Tibial artery (tissue), 4 donors: ENCODE data around the gene SMTN.
A peak's percentile ranks its signal among the peaks of the same experiment; 100 is the strongest.

Experiments
- DNase-seq, 2 donors: peaks; one replicate each; pipeline ENCODE4 v3.0.0-alpha.2; 2019
- H3K27ac ChIP-seq, 2 donors: fragments of 200-600 bp; sonication (generic) in 1 of 2; 1 replicate in 1 of 2; 2 replicates in 1 of 2; pipeline ENCODE4 v1.5.1; 2018 to 2019; ENCODE audit warnings: mild to moderate bottlenecking in 1 of 2
- H3K27me3 ChIP-seq, 2 donors: fragments of 200-600 bp; sonication (generic) in 1 of 2; one replicate each; pipeline versions ENCODE4 v1.5.1 to v1.6.0; 2016 to 2019
- H3K36me3 ChIP-seq, 3 donors: fragments of 200-600 bp; sonication (generic) in 2 of 3; one replicate each; pipeline ENCODE4 v1.5.1; 2016 to 2019; ENCODE audit warnings: mild to moderate bottlenecking in 2 of 3
- H3K4me1 ChIP-seq, 4 donors: fragments of 200-600 bp; sonication (generic) in 2 of 4; 1 replicate in 3 of 4; 2 replicates in 1 of 4; pipeline ENCODE4 v1.5.1; 2016 to 2019
- H3K4me3 ChIP-seq, 2 donors: fragments of 200-600 bp; sonication (generic) in 1 of 2; 1 replicate in 1 of 2; 2 replicates in 1 of 2; pipeline ENCODE4 v1.5.1; 2018 to 2019; ENCODE audit warnings: mild to moderate bottlenecking in 2 of 2
- H3K9me3 ChIP-seq, 3 donors: fragments of 200-600 bp; sonication (generic) in 1 of 3; one replicate each; pipeline ENCODE4 v1.5.1; 2016 to 2019
- CTCF ChIP-seq, 2 experiments: fragments of 200-600 bp in 1 of 2; fragments of 450-650 bp in 1 of 2; IDR thresholded peaks; one replicate each; pipeline ENCODE4 v1.5.1; 2017 to 2019; ENCODE audit warnings: antibody characterized with exemption in 2 of 2, mild to moderate bottlenecking in 1 of 2, moderate library complexity in 1 of 2
- intact Hi-C: fragments of 100-400 bp; cut with DNase I; formaldehyde crosslinking; loops from one replicate; pipeline ENCODE4 v1.15.0; 2023; ENCODE audit warnings: low total_unique reads

Gene SMTN

GRCh38 chr22:31091106-31091975, 10.2 kb downstream of the SMTN start:
- Histone ChIP-seq H3K36me3 (peaks cover 88 to 99% (median 98%) of the 10 kb centered on the region in 3 donors), H3K27ac (peak overlapping the region; percentile 99 to 100), H3K27me3 (no peaks in the 10 kb centered on the region), H3K4me1 (peaks cover 0 to 99% (median 94%) of the 10 kb centered on the region in 4 donors), H3K4me3 (peak overlapping the region; percentile 2 to 9), H3K9me3 (no peaks in the 10 kb centered on the region)
- peak in 1 of 2 donors; percentile 83 for DNase-seq
- intact Hi-C loops = loop anchor here (2.0 kb wide), 1 partner anchor 15 kb away; the partner anchor contains the start of gene SELENOM
- TF ChIP-seq CTCF (IDR thresholded peaks at IDR 0.05) = no peak

GRCh38 chr22:31092161-31092560, 11.0 kb downstream of the SMTN start:
- intact Hi-C loops = no loop called here
- no peaks in the 10 kb centered on the region for H3K9me3 ChIP-seq
- H3K4me1 ChIP-seq = peaks cover 0 to 99% (median 94%) of the 10 kb centered on the region in 4 donors
- TF ChIP-seq CTCF (IDR thresholded peaks at IDR 0.05) = no peak
- H3K27me3 ChIP-seq = no peaks in the 10 kb centered on the region
- DNase-seq = no peak
- no peak overlapping the region for H3K4me3 ChIP-seq
- H3K36me3 ChIP-seq = peaks cover 89 to 100% (median 99%) of the 10 kb centered on the region in 3 donors
- peak overlapping the region; percentile 99 to 100 for H3K27ac ChIP-seq

GRCh38 chr22:31093086-31093850, 12.2 kb downstream of the SMTN start:
- Histone ChIP-seq H3K27me3 (no peaks in the 10 kb centered on the region), H3K9me3 (no peaks in the 10 kb centered on the region), H3K4me3 (peak overlapping the region; percentile 23 to 28), H3K36me3 (peaks cover 89 to 100% (median 99%) of the 10 kb centered on the region in 3 donors), H3K4me1 (peaks cover 0 to 99% (median 92%) of the 10 kb centered on the region in 4 donors), H3K27ac (peak overlapping the region; percentile 99 to 100)
- intact Hi-C loops = no loop called here
- TF ChIP-seq CTCF (IDR thresholded peaks at IDR 0.05) = no peak
- peak in 1 of 2 donors; percentile 95 for DNase-seq

- H3K4me3 ChIP-seq = peak overlapping the region; percentile 23 to 28
- H3K27me3 ChIP-seq = no peaks in the 10 kb centered on the region
- TF ChIP-seq CTCF (IDR thresholded peaks at IDR 0.05) = no peak
- peak overlapping the region; percentile 99 to 100 for H3K27ac ChIP-seq
- peaks cover 5 to 99% (median 92%) of the 10 kb centered on the region in 4 donors for H3K4me1 ChIP-seq
- DNase-seq = peak in 1 of 2 donors; percentile 82
- H3K9me3 ChIP-seq = no peaks in the 10 kb centered on the region
- intact Hi-C loops = no loop called here
- H3K36me3 ChIP-seq = peaks cover 87 to 100% (median 99%) of the 10 kb centered on the region in 3 donors
Observed at GRCh38 chr22:31094021-31094551, 13.0 kb downstream of the SMTN start.

DNA sequence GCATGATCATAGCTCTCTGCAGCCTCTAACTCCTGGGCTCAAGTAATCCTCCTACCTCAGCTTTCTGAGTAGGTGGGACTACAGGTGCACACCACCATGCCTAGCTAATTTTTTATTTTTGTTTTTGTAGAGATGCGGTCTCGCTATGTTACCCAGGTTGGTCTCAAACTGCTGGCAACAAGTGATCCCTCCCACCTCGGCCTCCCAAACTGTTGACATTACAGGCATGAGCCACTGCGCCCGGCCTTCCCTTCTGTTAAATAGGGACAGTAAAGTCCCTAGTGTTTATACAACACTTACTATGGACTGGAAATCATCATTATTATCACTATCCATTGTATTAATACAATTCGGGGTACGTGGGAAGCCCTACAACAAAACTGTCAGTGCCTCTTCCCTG, 13.6 kb downstream of the SMTN start:
- H3K27ac ChIP-seq = peak overlapping the region; percentile 99 to 100
- no peak for DNase-seq

More for the DNA sequence above, 13.6 kb downstream of the SMTN start:
- no peaks in the 10 kb centered on the region for H3K9me3 ChIP-seq
- intact Hi-C loops = no loop called here
- TF ChIP-seq CTCF (IDR thresholded peaks at IDR 0.05) = no peak
- H3K4me1 ChIP-seq = peaks cover 5 to 99% (median 92%) of the 10 kb centered on the region in 4 donors
- peaks cover 87 to 100% (median 99%) of the 10 kb centered on the region in 3 donors for H3K36me3 ChIP-seq
- no peaks in the 10 kb centered on the region for H3K27me3 ChIP-seq
- no peak overlapping the region for H3K4me3 ChIP-seq
